K562 (cell line): ENCODE results near the gene BCAS1. TPM values are rescaled to one million over a fixed set of nuclear protein-coding genes. Genes with fewer than 3 reads are reported as not detected.

Source experiments
- ATAC-seq: fragments of 200-7000 bp; cut with Tn5 transposase; 3 replicates; pipeline ENCODE4 v1.9.1; 2020; ENCODE audit warnings: moderate library complexity
- BruUV-seq: library from RNA; stranded (reverse); fragments of 400-500 nt; replicated peaks from 2 replicates; lab custom pipeline; 2021; lab: Mats Ljungman, UMichigan
- CTCF ChIA-PET: fragments of 300-600 bp; formaldehyde crosslinking; extraction: SDS; loops from one replicate; lab custom pipeline; 2021; ENCODE audit warnings: low intra/inter-chr PET ratio; lab: Yijun Ruan, JAX
- POLR2A ChIA-PET: fragments of 300-600, 350-650 bp; sonication (Branson Sonifier 250); formaldehyde crosslinking; extraction: SDS; loops from one replicate; lab custom pipeline; 2021; ENCODE audit warnings: antibody characterized with exemption, inconsistent platforms; lab: Yijun Ruan, JAX
- DNase-seq, 4 experiments: peaks; one replicate each; pipeline versions ENCODE4 v3.0.0 to v3.0.0-alpha.2; 2011 to 2018; ENCODE audit warnings: low spot score in 3 of 4, mixed read lengths in 3 of 4; ENCODE audit errors: extremely low read depth in 1 of 4
- FAIRE-seq: peaks from 2 replicates; lab custom pipeline; 2011; peaks lifted over from hg19 to GRCh38; lab: Jason Lieb, UNC
- H2AFZ ChIP-seq: 2 replicates; pipeline ENCODE4 v1.6.0; 2011; ENCODE audit warnings: low read depth, low read length, control low read depth, inconsistent platforms
- H3K27ac ChIP-seq: fragments of 200-600 bp; 3 replicates; pipeline ENCODE4 v1.8.0; 2011; ENCODE audit warnings: low read depth, mild to moderate bottlenecking, control low read depth, inconsistent platforms, low read length, moderate library complexity, mixed read lengths; ENCODE audit errors: extremely low read depth
- H3K27me3 ChIP-seq, 2 experiments: fragments of 300-600 bp in 1 of 2; 2 replicates in 1 of 2; 3 replicates in 1 of 2; pipeline versions ENCODE4 v1.6.0 to v1.8.0; 2011; ENCODE audit warnings: inconsistent platforms in 2 of 2, low read length in 2 of 2, mild to moderate bottlenecking in 1 of 2, mixed read lengths in 1 of 2, moderate library complexity in 1 of 2; ENCODE audit not compliant: control insufficient read depth in 2 of 2, insufficient read depth in 2 of 2
- H3K36me3 ChIP-seq: fragments of 300-600 bp; 3 replicates; pipeline ENCODE4 v1.8.0; 2011; ENCODE audit warnings: mild to moderate bottlenecking, low read length, inconsistent platforms; ENCODE audit not compliant: control insufficient read depth, insufficient read depth
- H3K4me1 ChIP-seq, 2 experiments: fragments of 200-600 bp in 1 of 2; replicated peaks in 1 of 2; 2 replicates in 1 of 2; 3 replicates in 1 of 2; pipeline versions ENCODE4 v1.5.1 to v1.8.0; 2011; ENCODE audit warnings: inconsistent platforms in 2 of 2, low read length in 2 of 2, mild to moderate bottlenecking in 1 of 2, mixed read lengths in 1 of 2, moderate library complexity in 1 of 2; ENCODE audit not compliant: control insufficient read depth in 2 of 2, insufficient read depth in 2 of 2
- H3K4me2 ChIP-seq: 2 replicates; pipeline ENCODE4 v1.6.1; 2011; ENCODE audit warnings: low read length, control low read depth, inconsistent platforms, mixed read lengths; ENCODE audit not compliant: insufficient read depth
- H3K4me3 ChIP-seq: fragments of 200-600 bp; sonication (generic), shearing (Covaris generic); 2 replicates; pipeline ENCODE4 v1.5.1; 2016; ENCODE audit warnings: control low read depth, inconsistent platforms
- H3K79me2 ChIP-seq: fragments of 200-600 bp; 3 replicates; pipeline ENCODE4 v1.8.0; 2011; ENCODE audit warnings: low read length, inconsistent platforms; ENCODE audit not compliant: control insufficient read depth, insufficient read depth
- H3K9ac ChIP-seq, 2 experiments: 2 replicates each; pipeline versions ENCODE4 v1.6.0 to v1.6.1; 2011; ENCODE audit warnings: low read depth in 2 of 2, low read length in 2 of 2, control low read depth in 1 of 2, inconsistent platforms in 1 of 2, mild to moderate bottlenecking in 1 of 2, mixed read lengths in 1 of 2; ENCODE audit not compliant: insufficient read depth in 1 of 2
- H3K9me1 ChIP-seq: one replicate; pipeline ENCODE4 v1.6.0; 2011; ENCODE audit warnings: inconsistent platforms, mild to moderate bottlenecking, low read length, moderate library complexity; ENCODE audit not compliant: control insufficient read depth, insufficient read depth
- H3K9me3 ChIP-seq: replicated peaks from 2 replicates; pipeline ENCODE4 v1.5.1; 2011; ENCODE audit warnings: low read depth, low read length, inconsistent platforms; ENCODE audit not compliant: control insufficient read depth, insufficient read depth
- H4K20me1 ChIP-seq: replicated peaks from 2 replicates; pipeline ENCODE4 v1.6.1; 2011; ENCODE audit warnings: low read length, inconsistent platforms, mixed read lengths; ENCODE audit not compliant: control insufficient read depth, insufficient read depth
- RBM25 ChIP-seq: fragments of 200-400 bp; formaldehyde crosslinking; IDR thresholded peaks from 2 replicates; pipeline ENCODE4 v1.6.1; 2018; ENCODE audit warnings: low read length, low read depth, moderate library complexity; ENCODE audit not compliant: severe bottlenecking
- ZNF239 ChIP-seq: fragments of 250-450 bp; sonication (Bioruptor Pico); IDR thresholded peaks from 2 replicates; pipeline ENCODE4 v1.4.0; 2020; ENCODE audit warnings: mild to moderate bottlenecking
- whole genome bisulfite sequencing: fragments of 100-300 bp; shearing (Covaris generic); methylation state at CpG from one replicate; pipeline ENCODE4 v1.1.6; 2016; ENCODE audit warnings: low coverage, mixed read lengths; ENCODE audit not compliant: insufficient coverage; ENCODE audit errors: missing lambda C conversion rate; 5-methylcytosine and 5-hydroxymethylcytosine counted together
- in situ Hi-C: fragments of 300-500 bp; cut with MboI; formaldehyde crosslinking; loops from 4 replicates; pipeline ENCODE4 v1.15.0; 2018; ENCODE audit warnings: inconsistent platforms, mixed read lengths
- intact Hi-C: fragments of 100-400 bp; cut with micrococcal nuclease; formaldehyde crosslinking; loops from 2 replicates; pipeline ENCODE4 v1.14.2; 2022
- polyA plus RNA-seq, 8 experiments: library from polyadenylated mRNA; depleted of rRNA in 4 of 8; stranded (reverse) in 5 of 8; unstranded in 3 of 8; fragments of >200 nt; fragmentation: Nextera tagmentation in 2 of 8; fragmentation: Illumina TruSeq in 1 of 8; extraction: Ambion mirVana in 2 of 8; extraction: Trizol in 1 of 8; gene quantifications; 2 replicates each; pipeline versions ENCODE4 v1.2.1 to v1.2.3, GENCODE V29; 2011 to 2014; ENCODE audit warnings: inconsistent platforms in 1 of 8, missing spikeins in 1 of 8
- total RNA-seq, 7 experiments: library from RNA; depleted of rRNA in 6 of 7; stranded (reverse); fragments of >200 nt in 6 of 7; fragmentation: Illumina TruSeq in 2 of 7; extraction: Trizol in 2 of 7; gene quantifications; 2 replicates each; pipeline versions ENCODE4 v1.2.1 to v1.2.3, GENCODE V29; 2011 to 2021; ENCODE audit warnings: low replicate concordance in 1 of 7
- TF ChIP-seq, protein P1 (sequence below): fragments of 250-450 bp; sonication (Bioruptor Pico); IDR thresholded peaks from 2 replicates; pipeline ENCODE4 v1.4.0; 2020; ENCODE audit warnings: mild to moderate bottlenecking, moderate library complexity

The BCAS1 gene
- total and polyA plus RNA-seq, 9 of the 15 experiments (the other 6 are each of a cell fraction or from before 2014, with no cell fraction given), result 0.18 to 2.3 (median 0.93) TPM

DNA sequence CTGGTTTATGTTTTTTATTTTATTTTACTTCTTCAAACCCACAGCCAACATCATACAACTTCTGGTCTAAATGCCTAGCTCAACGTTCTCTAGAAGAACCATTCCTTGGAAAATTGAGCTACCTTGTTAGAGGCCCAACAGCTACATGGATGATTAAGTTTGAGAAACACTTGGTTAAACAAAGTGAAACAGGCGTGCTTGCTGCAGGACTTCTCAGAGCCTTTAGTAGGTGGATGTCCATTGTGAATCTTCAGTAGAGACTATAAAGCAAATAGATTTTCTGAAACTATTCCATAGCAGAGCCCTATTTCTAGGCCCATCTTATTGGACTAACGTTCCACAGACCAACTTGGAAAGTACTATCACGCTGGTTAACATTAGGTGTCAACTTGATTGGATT is 51.3 kb downstream of the BCAS1 start:
- no peaks in the 10 kb centered on the region for H3K36me3 ChIP-seq
- intact Hi-C loops (no loop called here), in situ Hi-C loops (no loop called here)
- no peaks in the 10 kb centered on the region for H4K20me1 ChIP-seq
- no peak overlapping the region for H3K9ac ChIP-seq
- ChIA-PET CTCF (interaction anchor here (0.6 kb wide), 1 partner anchor 62 kb away, joined by 3 read pairs; no protein-coding TSS in a partner anchor), POLR2A (interaction anchor here (1.1 kb wide), 1 partner anchor 9 kb away, joined by 3 read pairs; no protein-coding TSS in a partner anchor)
- no peaks in the 10 kb centered on the region for H3K9me3 ChIP-seq
- TF ChIP-seq ZNF239 (CRISPR knock-in tag) (peak; percentile 96), RBM25 (peak; percentile 58)
- TF ChIP-seq, protein P1, sequence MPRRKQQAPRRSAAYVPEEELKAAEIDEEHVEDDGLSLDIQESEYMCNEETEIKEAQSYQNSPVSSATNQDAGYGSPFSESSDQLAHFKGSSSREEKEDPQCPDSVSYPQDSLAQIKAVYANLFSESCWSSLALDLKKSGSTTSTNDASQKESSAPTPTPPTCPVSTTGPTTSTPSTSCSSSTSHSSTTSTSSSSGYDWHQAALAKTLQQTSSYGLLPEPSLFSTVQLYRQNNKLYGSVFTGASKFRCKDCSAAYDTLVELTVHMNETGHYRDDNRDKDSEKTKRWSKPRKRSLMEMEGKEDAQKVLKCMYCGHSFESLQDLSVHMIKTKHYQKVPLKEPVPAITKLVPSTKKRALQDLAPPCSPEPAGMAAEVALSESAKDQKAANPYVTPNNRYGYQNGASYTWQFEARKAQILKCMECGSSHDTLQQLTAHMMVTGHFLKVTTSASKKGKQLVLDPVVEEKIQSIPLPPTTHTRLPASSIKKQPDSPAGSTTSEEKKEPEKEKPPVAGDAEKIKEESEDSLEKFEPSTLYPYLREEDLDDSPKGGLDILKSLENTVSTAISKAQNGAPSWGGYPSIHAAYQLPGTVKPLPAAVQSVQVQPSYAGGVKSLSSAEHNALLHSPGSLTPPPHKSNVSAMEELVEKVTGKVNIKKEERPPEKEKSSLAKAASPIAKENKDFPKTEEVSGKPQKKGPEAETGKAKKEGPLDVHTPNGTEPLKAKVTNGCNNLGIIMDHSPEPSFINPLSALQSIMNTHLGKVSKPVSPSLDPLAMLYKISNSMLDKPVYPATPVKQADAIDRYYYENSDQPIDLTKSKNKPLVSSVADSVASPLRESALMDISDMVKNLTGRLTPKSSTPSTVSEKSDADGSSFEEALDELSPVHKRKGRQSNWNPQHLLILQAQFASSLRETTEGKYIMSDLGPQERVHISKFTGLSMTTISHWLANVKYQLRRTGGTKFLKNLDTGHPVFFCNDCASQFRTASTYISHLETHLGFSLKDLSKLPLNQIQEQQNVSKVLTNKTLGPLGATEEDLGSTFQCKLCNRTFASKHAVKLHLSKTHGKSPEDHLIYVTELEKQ (CRISPR knock-in tag), result no peak
- no peak for ATAC-seq
- no peak overlapping the region for H3K27ac ChIP-seq
- H2AFZ ChIP-seq, result no peak overlapping the region
- H3K79me2 ChIP-seq, result no peaks in the 10 kb centered on the region
- no peaks in the 10 kb centered on the region; a peak in 1 of 5 replicates for H3K27me3 ChIP-seq
- no peaks in the 10 kb centered on the region for H3K4me1 ChIP-seq
- no peak overlapping the region for H3K4me2 ChIP-seq
- no TSS peak for BruUV-seq
- H3K9me1 ChIP-seq, result no peaks in the 10 kb centered on the region
- DNase-seq, result no peak
- H3K4me3 ChIP-seq, result no peak overlapping the region
- 17% methylated on average over 4 of the region's 4 CpGs for WGBS
- FAIRE-seq, result no peak
